CD14-positive monocyte (primary cell): Measurements from ENCODE around the gene SARS1. TPM values are rescaled to one million over a fixed set of nuclear protein-coding genes. Genes with fewer than 3 reads are reported as not detected.

Experiments used
- DNase-seq, 3 donors: peaks; one replicate each; pipeline ENCODE4 v3.0.0-alpha.2; 2011 to 2022
- H2AFZ ChIP-seq: 2 replicates; pipeline ENCODE4 v1.6.0; 2012; ENCODE audit warnings: mild to moderate bottlenecking, low read depth, low read length, inconsistent platforms; ENCODE audit not compliant: insufficient read depth, poor library complexity, severe bottlenecking
- H3K27ac ChIP-seq, 2 donors: 1 replicate in 1 of 2; 2 replicates in 1 of 2; pipeline ENCODE4 v1.5.1; 2012 to 2013; ENCODE audit warnings: low read length in 2 of 2, control low read depth in 1 of 2, inconsistent platforms in 1 of 2, low read depth in 1 of 2, mild to moderate bottlenecking in 1 of 2
- H3K27me3 ChIP-seq, 2 donors: one replicate each; pipeline versions ENCODE4 v1.6.0 to v1.6.1; 2011 to 2013; ENCODE audit warnings: low read length in 2 of 2; ENCODE audit not compliant: control insufficient read depth in 2 of 2, insufficient read depth in 2 of 2
- H3K36me3 ChIP-seq, 2 donors: replicated peaks in 1 of 2; 1 replicate in 1 of 2; 2 replicates in 1 of 2; pipeline versions ENCODE4 v1.5.1 to v1.6.1; 2012 to 2013; ENCODE audit warnings: low read length in 2 of 2, control low read depth in 1 of 2, inconsistent platforms in 1 of 2, mild to moderate bottlenecking in 1 of 2; ENCODE audit not compliant: insufficient read depth in 2 of 2, control insufficient read depth in 1 of 2
- H3K4me1 ChIP-seq, 2 donors: 1 replicate in 1 of 2; 2 replicates in 1 of 2; pipeline versions ENCODE4 v1.5.1 to v1.6.1; 2012 to 2013; ENCODE audit warnings: low read length in 2 of 2, control low read depth in 1 of 2, inconsistent platforms in 1 of 2, mild to moderate bottlenecking in 1 of 2, moderate library complexity in 1 of 2; ENCODE audit not compliant: insufficient read depth in 2 of 2, control insufficient read depth in 1 of 2
- H3K4me2 ChIP-seq: replicated peaks from 2 replicates; pipeline ENCODE3; 2012; ENCODE audit warnings: low read length, moderate library complexity, mild to moderate bottlenecking; ENCODE audit not compliant: poor library complexity, severe bottlenecking; ENCODE audit errors: extremely low read depth
- H3K4me3 ChIP-seq, 3 experiments: fragments of 200-600 bp in 1 of 3; sonication (generic) in 1 of 3; replicated peaks in 1 of 3; 1 replicate in 2 of 3; 2 replicates in 1 of 3; pipeline ENCODE4 v1.5.1; 2011 to 2013; ENCODE audit warnings: low read length in 3 of 3, mild to moderate bottlenecking in 3 of 3, control low read depth in 2 of 3, low read depth in 2 of 3, inconsistent platforms in 1 of 3, moderate library complexity in 1 of 3
- H3K79me2 ChIP-seq: 2 replicates; pipeline ENCODE4 v1.6.0; 2012; ENCODE audit warnings: mild to moderate bottlenecking, control low read depth, inconsistent platforms, low read length, moderate library complexity; ENCODE audit not compliant: insufficient read depth
- H3K9ac ChIP-seq: 2 replicates; pipeline ENCODE4 v1.6.0; 2017; ENCODE audit warnings: low read length, mild to moderate bottlenecking; ENCODE audit not compliant: insufficient read depth, poor library complexity, severe bottlenecking
- H3K9me3 ChIP-seq, 2 donors: replicated peaks in 1 of 2; 1 replicate in 1 of 2; 2 replicates in 1 of 2; pipeline versions ENCODE4 v1.5.1 to v1.6.1; 2012 to 2013; ENCODE audit warnings: low read length in 2 of 2, control low read depth in 1 of 2; ENCODE audit not compliant: control insufficient read depth in 1 of 2, insufficient read depth in 1 of 2
- H4K20me1 ChIP-seq: 2 replicates; pipeline ENCODE4 v1.6.0; 2012; ENCODE audit warnings: mild to moderate bottlenecking, low read length, control low read depth, moderate library complexity; ENCODE audit not compliant: insufficient read depth
- H3K27ac Mint-ChIP-seq, 7 donors: one replicate each; pipeline ENCODE4 v1.8.0; 2020; ENCODE audit warnings: mild to moderate bottlenecking in 7 of 7, mixed read lengths in 7 of 7, moderate library complexity in 6 of 7, inconsistent platforms in 2 of 7
- H3K27me3 Mint-ChIP-seq, 3 donors: one replicate each; pipeline ENCODE4 v1.8.0; 2021 to 2022; ENCODE audit warnings: low read depth in 3 of 3, mild to moderate bottlenecking in 3 of 3, mixed read lengths in 3 of 3, moderate library complexity in 3 of 3, inconsistent platforms in 1 of 3
- H3K36me3 Mint-ChIP-seq, 2 donors: one replicate each; pipeline ENCODE4 v1.8.0; 2020; ENCODE audit warnings: mixed read lengths in 2 of 2, inconsistent platforms in 1 of 2, mild to moderate bottlenecking in 1 of 2
- H3K4me1 Mint-ChIP-seq: one replicate; pipeline ENCODE4 v1.8.0; 2020; ENCODE audit warnings: mild to moderate bottlenecking, mixed read lengths
- H3K4me3 Mint-ChIP-seq, 2 donors: one replicate each; pipeline ENCODE4 v1.8.0; 2020; ENCODE audit warnings: mild to moderate bottlenecking in 2 of 2, mixed read lengths in 2 of 2, moderate library complexity in 1 of 2
- H3K9me3 Mint-ChIP-seq, 7 donors: one replicate each; pipeline ENCODE4 v1.8.0; 2020 to 2022; ENCODE audit warnings: mixed read lengths in 7 of 7, mild to moderate bottlenecking in 6 of 7, moderate library complexity in 6 of 7, inconsistent platforms in 2 of 7
- CTCF ChIP-seq: fragments of 200-600 bp; IDR thresholded peaks from one replicate; pipeline ENCODE4 v1.8.0; 2022; ENCODE audit warnings: antibody characterized with exemption, mild to moderate bottlenecking
- WGBS: methylation state at CpG from one replicate; pipeline ENCODE4 v1.1.5; 2013; ENCODE audit warnings: missing lambda C conversion rate; ENCODE audit not compliant: insufficient coverage; 5-methylcytosine and 5-hydroxymethylcytosine counted together
- intact Hi-C, 2 donors: fragments of 100-400 bp; cut with micrococcal nuclease; formaldehyde crosslinking; loops; one replicate each; pipeline versions ENCODE4 v1.15.0 to v1.15.1; 2023
- polyA plus RNA-seq, 3 donors: library from polyadenylated mRNA; depleted of rRNA in 1 of 3; unstranded in 2 of 3; stranded (reverse) in 1 of 3; fragments of 300-500 nt in 2 of 3; fragments of >200 nt in 1 of 3; fragmentation: Illumina TruSeq in 2 of 3; gene quantifications; 1 replicate in 2 of 3; 2 replicates in 1 of 3; pipeline ENCODE4 v1.2.3, GENCODE V29; 2012 to 2021

The SARS1 gene
- polyA plus RNA-seq, 3 donors: 70.1 to 107 (median 99.1) TPM

DNA sequence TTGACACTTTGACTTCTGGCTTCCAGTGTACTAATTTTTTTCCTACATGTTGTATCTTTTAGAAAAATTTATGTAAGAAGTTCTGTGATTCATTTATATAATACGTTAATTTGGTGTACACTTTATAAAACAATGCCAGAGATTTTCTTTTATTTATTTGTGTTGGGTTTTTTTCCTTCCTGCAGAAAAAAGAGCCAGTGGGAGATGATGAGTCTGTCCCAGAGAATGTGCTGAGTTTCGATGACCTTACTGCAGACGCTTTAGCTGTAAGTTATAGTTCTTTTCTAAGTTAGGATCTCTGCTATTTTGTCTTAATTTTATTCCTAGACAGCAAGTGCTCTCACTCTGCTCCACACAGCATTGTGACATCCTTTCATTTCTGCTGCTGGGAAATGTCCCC is 14.4 kb downstream of the SARS1 start:
- H3K27me3 Mint-ChIP-seq: peaks cover 0 to 1% (median 0%) of the 10 kb centered on the region in 3 donors
- peak overlapping the region in 1 of 7 donors; percentile 0 for H3K27ac Mint-ChIP-seq

GRCh38 chr1:109229531-109230127 is 15.9 kb downstream of the SARS1 start:
- Mint-ChIP-seq H3K27me3 (no peaks in the 10 kb centered on the region), H3K4me3 (no peak overlapping the region), H3K36me3 (peaks cover 72 to 88% of the 10 kb centered on the region in 2 donors), H3K27ac (no peak overlapping the region), H3K4me1 (no peaks in the 10 kb centered on the region), H3K9me3 (no peaks in the 10 kb centered on the region)
- Histone ChIP-seq H3K27ac (no peak overlapping the region), H3K27me3 (no peaks in the 10 kb centered on the region), H2AFZ (no peak overlapping the region), H3K9me3 (no peaks in the 10 kb centered on the region), H3K36me3 (peaks cover 58 to 92% of the 10 kb centered on the region in 2 donors), H3K9ac (no peak overlapping the region), H3K79me2 (no peaks in the 10 kb centered on the region), H3K4me1 (no peaks in the 10 kb centered on the region), H4K20me1 (peaks cover 38% of the 10 kb centered on the region), H3K4me3 (no peak overlapping the region), H3K4me2 (no peak overlapping the region)
- intact Hi-C loops: no loop called here
- DNase-seq: no peak
- 96% methylated on average over 5 of the region's 13 CpGs for WGBS
- no peak for TF ChIP-seq CTCF

More for the DNA sequence above, 14.4 kb downstream of the SARS1 start:
- WGBS: no CpG with 5 or more reads among the region's 3 CpGs
- Histone ChIP-seq H3K9me3 (no peaks in the 10 kb centered on the region), H3K4me1 (no peaks in the 10 kb centered on the region), H3K27ac (no peak overlapping the region), H3K4me2 (no peak overlapping the region), H4K20me1 (peaks cover 53% of the 10 kb centered on the region), H3K79me2 (peaks cover 6% of the 10 kb centered on the region), H3K36me3 (peaks cover 67 to 93% of the 10 kb centered on the region in 2 donors), H3K27me3 (no peaks in the 10 kb centered on the region), H3K9ac (no peak overlapping the region), H3K4me3 (no peak overlapping the region), H2AFZ (no peak overlapping the region)
- Mint-ChIP-seq H3K4me3 (no peak overlapping the region), H3K9me3 (no peaks in the 10 kb centered on the region), H3K4me1 (no peaks in the 10 kb centered on the region), H3K36me3 (peaks cover 71 to 88% of the 10 kb centered on the region in 2 donors)
- TF ChIP-seq CTCF: no peak
- intact Hi-C loops: no loop called here
- DNase-seq: no peak
